Measurements from ENCODE around the gene PRR23E.

Gene PRR23E

GRCh38 chr3:127183931-127184869 is 8.7 kb upstream of the PRR23E start:
- no peak for DNase-seq (ENCODE audit: low read depth in 1 of 2, low spot score in 1 of 2)

- no peak for DNase-seq (ENCODE audit: low read depth in 1 of 2, low spot score in 1 of 2)
Measured at GRCh38 chr3:127184870-127185216, 8.1 kb upstream of the PRR23E start.

GRCh38 chr3:127185268-127185667 is 7.7 kb upstream of the PRR23E start:
- DNase-seq (ENCODE audit: low read depth in 1 of 2, low spot score in 1 of 2), result no peak

GRCh38 chr3:127185962-127186674 is 6.8 kb upstream of the PRR23E start:
- DNase-seq (ENCODE audit: low read depth in 1 of 2, low spot score in 1 of 2), result no peak

- no peak for DNase-seq (ENCODE audit: low read depth in 1 of 2, low spot score in 1 of 2)
Measured at GRCh38 chr3:127187316-127187715, 5.6 kb upstream of the PRR23E start.

- DNase-seq (ENCODE audit: low read depth in 1 of 2, low spot score in 1 of 2), result no peak
Measured at GRCh38 chr3:127193341-127193740, 410 bp downstream of the PRR23E start.

GRCh38 chr3:127193775-127194174 is 844 bp downstream of the PRR23E start:
- DNase-seq (ENCODE audit: low read depth in 1 of 2, low spot score in 1 of 2), result no peak

- DNase-seq (ENCODE audit: low read depth in 1 of 2, low spot score in 1 of 2), result no peak
Measured at GRCh38 chr3:127194601-127195187, 1.8 kb downstream of the PRR23E start.

GRCh38 chr3:127195417-127195816 is 2.5 kb downstream of the PRR23E start:
- DNase-seq (ENCODE audit: low read depth in 1 of 2, low spot score in 1 of 2), result no peak

GRCh38 chr3:127196002-127196401 is 3.1 kb downstream of the PRR23E start:
- no peak for DNase-seq (ENCODE audit: low read depth in 1 of 2, low spot score in 1 of 2)

GRCh38 chr3:127196466-127197299 is 3.8 kb downstream of the PRR23E start:
- no peak for DNase-seq (ENCODE audit: low read depth in 1 of 2, low spot score in 1 of 2)

- no peak for DNase-seq (ENCODE audit: low read depth in 1 of 2, low spot score in 1 of 2)
Measured at GRCh38 chr3:127197300-127198189, 4.6 kb downstream of the PRR23E start.

- DNase-seq (ENCODE audit: low read depth in 1 of 2, low spot score in 1 of 2), result no peak
Measured at GRCh38 chr3:127200086-127200691, 7.3 kb downstream of the PRR23E start.

- no peak for DNase-seq (ENCODE audit: low read depth in 1 of 2, low spot score in 1 of 2)
Measured at GRCh38 chr3:127203024-127203423, 10.1 kb downstream of the PRR23E start.

- DNase-seq (ENCODE audit: low read depth in 1 of 2, low spot score in 1 of 2), result no peak
Measured at GRCh38 chr3:127204841-127205582, 12.1 kb downstream of the PRR23E start.

GRCh38 chr3:127206154-127206553 is 13.2 kb downstream of the PRR23E start:
- DNase-seq (ENCODE audit: low read depth in 1 of 2, low spot score in 1 of 2), result no peak

GRCh38 chr3:127206611-127207516 is 13.9 kb downstream of the PRR23E start:
- DNase-seq (ENCODE audit: low read depth in 1 of 2, low spot score in 1 of 2), result no peak

Measured in stimulated activated CD4-positive, alpha-beta T cell treated with anti-CD3 and anti-CD28 coated beads, Interleukin-15, amount 100 ng/mL, for 1 hour (primary cell).